GM10248 (cell line): ENCODE measurements around the gene NHERF2.

Experiments
- CTCF ChIA-PET: fragments of 300-600 bp; sonication (Branson Sonifier 250); formaldehyde crosslinking; extraction: SDS; loops from one replicate; lab custom pipeline; 2021; ENCODE audit warnings: antibody characterized with exemption; lab: Yijun Ruan, JAX
- POLR2A ChIA-PET: fragments of 350-650 bp; sonication (Branson Sonifier 250); formaldehyde crosslinking; extraction: SDS; loops from one replicate; lab custom pipeline; 2020; ENCODE audit warnings: antibody characterized with exemption; lab: Yijun Ruan, JAX
- DNase-seq: peaks from one replicate; pipeline ENCODE4 v3.0.0; 2012; ENCODE audit errors: extremely low spot score
- CTCF ChIP-seq: IDR thresholded peaks from 2 replicates; pipeline ENCODE4 v1.5.1; 2012; ENCODE audit warnings: mild to moderate bottlenecking, low read depth; ENCODE audit errors: extremely low read depth, missing control alignments, control extremely low read depth

NHERF2 gene

GRCh38 chr16:1980030-1980769 is 46.5 kb upstream of the NHERF2 start:
- no peak for TF ChIP-seq CTCF
- POLR2A ChIA-PET: interaction anchor here (0.5 to 3.2 kb wide), 3 partner anchors 11 to 672 kb away, joined by 3 to 21 read pairs (median 3); partner anchors contain the start of gene RPS2
- no peak for DNase-seq
- CTCF ChIA-PET: no interaction called here

GRCh38 chr16:1980770-1981087 is 46.0 kb upstream of the NHERF2 start:
- ChIA-PET POLR2A (interaction anchor here (0.5 to 3.2 kb wide), 3 partner anchors 10 to 672 kb away, joined by 3 to 21 read pairs (median 3); partner anchors contain the start of gene RPS2), CTCF (interaction anchor here (1.1 to 3.0 kb wide), 3 partner anchors 15 to 160 kb away, joined by 3 to 10 read pairs (median 5); no protein-coding TSS in a partner anchor)
- no peak for TF ChIP-seq CTCF
- no peak for DNase-seq

- no peak for DNase-seq
- CTCF ChIA-PET: interaction anchor here (1.1 to 3.0 kb wide), 3 partner anchors 15 to 159 kb away, joined by 3 to 10 read pairs (median 5); no protein-coding TSS in a partner anchor
- TF ChIP-seq CTCF: no peak
- POLR2A ChIA-PET: interaction anchor here (1.5 to 3.2 kb wide), 2 partner anchors 10 to 16 kb away, joined by 3 to 21 read pairs; partner anchors contain the start of genes RPS2 and TBL3
Observed at GRCh38 chr16:1981398-1981836, 45.3 kb upstream of the NHERF2 start, which contains the start of gene NOXO1. NOXO1 (minus strand) TSS chr16:1981469; CDS start chr16:1981179, 290 bp downstream.

- no peak for DNase-seq
- ChIA-PET POLR2A (interaction anchor here (0.8 to 3.2 kb wide), 4 partner anchors 10 to 173 kb away, joined by 3 to 21 read pairs (median 4); partner anchors contain the start of genes RPS2, TBL3 and TRAF7), CTCF (interaction anchor here (1.0 to 3.0 kb wide), 3 partner anchors 14 to 22 kb away, joined by 3 to 10 read pairs (median 5); no protein-coding TSS in a partner anchor)
- no peak for TF ChIP-seq CTCF
Observed at GRCh38 chr16:1982013-1982433, 44.7 kb upstream of the NHERF2 start.

GRCh38 chr16:1982991-1983543 is 43.6 kb upstream of the NHERF2 start:
- no peak for DNase-seq
- TF ChIP-seq CTCF: no peak
- ChIA-PET CTCF (interaction anchor here (1.0 to 3.0 kb wide), 4 partner anchors 10 to 168 kb away, joined by 3 to 10 read pairs (median 3); no protein-coding TSS in a partner anchor), POLR2A (interaction anchor here (0.8 to 3.2 kb wide), 4 partner anchors 11 to 172 kb away, joined by 3 to 21 read pairs (median 4); partner anchors contain the start of genes RPS2, TBL3 and TRAF7)
